DND-41 (cell line): ENCODE data around the gene PBX4.

Source experiments
- EZH2 ChIP-seq: IDR thresholded peaks from 3 replicates; pipeline ENCODE4 v1.6.1; 2012; ENCODE audit warnings: borderline replicate concordance, low read depth, mild to moderate bottlenecking, moderate library complexity, low read length, inconsistent platforms; ENCODE audit not compliant: severe bottlenecking
- TF ChIP-seq, protein P1 (sequence below): IDR thresholded peaks from 2 replicates; pipeline ENCODE4 v1.5.1; 2012; ENCODE audit warnings: borderline replicate concordance, low read length, moderate library complexity, mild to moderate bottlenecking; ENCODE audit not compliant: poor library complexity, severe bottlenecking; ENCODE audit errors: extremely low read depth

DNA sequence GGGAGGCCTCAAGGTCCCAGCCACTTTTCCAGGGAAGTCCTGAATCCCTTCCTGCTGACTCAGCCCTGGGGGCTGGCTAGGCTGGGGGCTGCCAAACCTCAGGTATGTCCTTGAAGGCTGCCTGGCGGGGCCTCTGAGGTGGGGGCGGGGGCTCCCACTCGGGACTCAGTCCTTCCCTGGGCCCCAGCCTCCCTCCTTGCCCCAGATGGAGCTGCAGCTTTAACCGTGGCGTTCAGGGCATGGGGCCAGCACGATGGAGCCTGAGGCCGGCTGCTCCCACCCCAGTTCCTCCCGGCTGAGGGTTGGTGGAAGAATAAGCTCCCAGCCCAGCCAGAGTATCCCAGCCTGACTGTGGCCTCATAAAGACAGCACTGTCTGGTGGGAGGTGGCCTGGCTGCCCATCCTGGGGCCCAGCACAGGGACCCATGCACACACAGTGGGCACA, 68.0 kb downstream of the PBX4 start:
- TF ChIP-seq, protein P1, sequence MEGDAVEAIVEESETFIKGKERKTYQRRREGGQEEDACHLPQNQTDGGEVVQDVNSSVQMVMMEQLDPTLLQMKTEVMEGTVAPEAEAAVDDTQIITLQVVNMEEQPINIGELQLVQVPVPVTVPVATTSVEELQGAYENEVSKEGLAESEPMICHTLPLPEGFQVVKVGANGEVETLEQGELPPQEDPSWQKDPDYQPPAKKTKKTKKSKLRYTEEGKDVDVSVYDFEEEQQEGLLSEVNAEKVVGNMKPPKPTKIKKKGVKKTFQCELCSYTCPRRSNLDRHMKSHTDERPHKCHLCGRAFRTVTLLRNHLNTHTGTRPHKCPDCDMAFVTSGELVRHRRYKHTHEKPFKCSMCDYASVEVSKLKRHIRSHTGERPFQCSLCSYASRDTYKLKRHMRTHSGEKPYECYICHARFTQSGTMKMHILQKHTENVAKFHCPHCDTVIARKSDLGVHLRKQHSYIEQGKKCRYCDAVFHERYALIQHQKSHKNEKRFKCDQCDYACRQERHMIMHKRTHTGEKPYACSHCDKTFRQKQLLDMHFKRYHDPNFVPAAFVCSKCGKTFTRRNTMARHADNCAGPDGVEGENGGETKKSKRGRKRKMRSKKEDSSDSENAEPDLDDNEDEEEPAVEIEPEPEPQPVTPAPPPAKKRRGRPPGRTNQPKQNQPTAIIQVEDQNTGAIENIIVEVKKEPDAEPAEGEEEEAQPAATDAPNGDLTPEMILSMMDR = no peak
- TF ChIP-seq EZH2 = no peak
